ENCODE data around the gene MEF2D.

MEF2D gene

GRCh38 chr1:156431366-156431765 is 69.2 kb downstream of the MEF2D start:
- no peak for DNase-seq
- Histone ChIP-seq H3K27ac (no peak overlapping the region), H3K4me3 (ENCODE audit: low read depth, low read length) (no peak overlapping the region), H3K27me3 (replicated peaks) (peaks cover 95% of the 10 kb centered on the region), H3K36me3 (replicated peaks) (no peaks in the 10 kb centered on the region)
- in situ Hi-C loops (cut with HindIII; ENCODE audit: low pct_ligation_motif_present, low sequenced_read_pairs), result no loop called here
- TF ChIP-seq, protein P1, sequence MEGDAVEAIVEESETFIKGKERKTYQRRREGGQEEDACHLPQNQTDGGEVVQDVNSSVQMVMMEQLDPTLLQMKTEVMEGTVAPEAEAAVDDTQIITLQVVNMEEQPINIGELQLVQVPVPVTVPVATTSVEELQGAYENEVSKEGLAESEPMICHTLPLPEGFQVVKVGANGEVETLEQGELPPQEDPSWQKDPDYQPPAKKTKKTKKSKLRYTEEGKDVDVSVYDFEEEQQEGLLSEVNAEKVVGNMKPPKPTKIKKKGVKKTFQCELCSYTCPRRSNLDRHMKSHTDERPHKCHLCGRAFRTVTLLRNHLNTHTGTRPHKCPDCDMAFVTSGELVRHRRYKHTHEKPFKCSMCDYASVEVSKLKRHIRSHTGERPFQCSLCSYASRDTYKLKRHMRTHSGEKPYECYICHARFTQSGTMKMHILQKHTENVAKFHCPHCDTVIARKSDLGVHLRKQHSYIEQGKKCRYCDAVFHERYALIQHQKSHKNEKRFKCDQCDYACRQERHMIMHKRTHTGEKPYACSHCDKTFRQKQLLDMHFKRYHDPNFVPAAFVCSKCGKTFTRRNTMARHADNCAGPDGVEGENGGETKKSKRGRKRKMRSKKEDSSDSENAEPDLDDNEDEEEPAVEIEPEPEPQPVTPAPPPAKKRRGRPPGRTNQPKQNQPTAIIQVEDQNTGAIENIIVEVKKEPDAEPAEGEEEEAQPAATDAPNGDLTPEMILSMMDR (IDR thresholded peaks at IDR 0.05; ENCODE audit: low read depth, low read length, missing control alignments), result no peak

DNA sequence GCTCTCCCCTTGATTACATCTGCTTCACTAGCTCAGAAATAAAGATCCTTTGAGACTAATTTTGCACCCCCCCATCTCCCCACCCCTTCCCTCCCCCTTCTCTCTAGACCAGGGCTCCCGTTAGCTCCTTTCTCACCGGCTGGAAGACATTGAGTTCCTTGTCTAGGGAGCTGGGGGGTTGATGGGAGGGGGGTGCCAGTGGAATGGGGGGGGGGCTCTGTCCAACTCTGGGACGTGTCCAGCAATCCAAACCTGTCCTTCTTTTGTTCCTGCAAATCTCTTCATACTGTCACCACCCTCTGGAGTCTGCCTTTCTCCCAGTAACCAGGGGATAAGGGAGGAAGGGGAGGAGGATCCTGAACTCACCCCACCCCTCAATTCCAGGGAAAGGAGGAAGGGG is 69.7 kb downstream of the MEF2D start:
- no peak overlapping the region for H3K4me3 ChIP-seq (ENCODE audit: low read depth, low read length)
- TF ChIP-seq, protein P1 (IDR thresholded peaks at IDR 0.05; ENCODE audit: low read depth, low read length, missing control alignments), result no peak
- no peak overlapping the region for H3K27ac ChIP-seq
- H3K27me3 ChIP-seq (replicated peaks), result peaks cover 95% of the 10 kb centered on the region
- H3K36me3 ChIP-seq (replicated peaks), result no peaks in the 10 kb centered on the region
- in situ Hi-C loops (cut with HindIII; ENCODE audit: low pct_ligation_motif_present, low sequenced_read_pairs), result no loop called here
- no peak for DNase-seq

- Histone ChIP-seq H3K4me3 (ENCODE audit: low read depth, low read length) (no peak overlapping the region), H3K27ac (no peak overlapping the region), H3K27me3 (replicated peaks) (peaks cover 93% of the 10 kb centered on the region), H3K36me3 (replicated peaks) (no peaks in the 10 kb centered on the region)
- no peak for DNase-seq
- TF ChIP-seq, protein P1 (IDR thresholded peaks at IDR 0.05; ENCODE audit: low read depth, low read length, missing control alignments), result no peak
- in situ Hi-C loops (cut with HindIII; ENCODE audit: low pct_ligation_motif_present, low sequenced_read_pairs), result no loop called here
Observed at GRCh38 chr1:156430303-156430702, 70.3 kb downstream of the MEF2D start.

GRCh38 chr1:156429313-156430060 is 71.1 kb downstream of the MEF2D start:
- H3K4me3 ChIP-seq (ENCODE audit: low read depth, low read length), result no peak overlapping the region
- in situ Hi-C loops (cut with HindIII; ENCODE audit: low pct_ligation_motif_present, low sequenced_read_pairs), result no loop called here
- DNase-seq, result no peak
- no peaks in the 10 kb centered on the region for H3K36me3 ChIP-seq (replicated peaks)
- H3K27me3 ChIP-seq (replicated peaks), result peaks cover 92% of the 10 kb centered on the region
- H3K27ac ChIP-seq, result no peak overlapping the region
- TF ChIP-seq, protein P1 (IDR thresholded peaks at IDR 0.05; ENCODE audit: low read depth, low read length, missing control alignments), result no peak

- Histone ChIP-seq H3K27ac (no peak overlapping the region), H3K27me3 (replicated peaks) (peaks cover 92% of the 10 kb centered on the region), H3K4me3 (ENCODE audit: low read depth, low read length) (no peak overlapping the region), H3K36me3 (replicated peaks) (no peaks in the 10 kb centered on the region)
- TF ChIP-seq, protein P1 (IDR thresholded peaks at IDR 0.05; ENCODE audit: low read depth, low read length, missing control alignments), result no peak
- in situ Hi-C loops (cut with HindIII; ENCODE audit: low pct_ligation_motif_present, low sequenced_read_pairs), result no loop called here
- no peak for DNase-seq
Observed at GRCh38 chr1:156428746-156429288, 71.8 kb downstream of the MEF2D start.
